ENCODE results near the gene VPS33B.
"Not testable (repeated sequence)": the region's sequence is repeated elsewhere in the genome, so short reads cannot be mapped to it uniquely, and the experiment has no call there.

VPS33B gene

GRCh38 chr15:91032919-91033803 is 10.8 kb upstream of the VPS33B start:
- peak in 2 of 3 experiments; percentile 14 to 17 for DNase-seq (ENCODE audit: low read depth in 3 of 3)

- no peak for DNase-seq (ENCODE audit: low read depth in 3 of 3)
These were observed 9.4 kb upstream of the VPS33B start for GRCh38 chr15:91031796-91032195.

GRCh38 chr15:91027677-91028076 is 5.3 kb upstream of the VPS33B start:
- DNase-seq (ENCODE audit: low read depth in 3 of 3): no peak

GRCh38 chr15:91023720-91024119 is 1.3 kb upstream of the VPS33B start:
- no peak for DNase-seq (ENCODE audit: low read depth in 3 of 3)

- DNase-seq (ENCODE audit: low read depth in 3 of 3): no peak
These were observed 387 bp upstream of the VPS33B start for GRCh38 chr15:91022832-91023129.

- DNase-seq (ENCODE audit: low read depth in 3 of 3): no peak
These were observed 799 bp downstream of the VPS33B start for GRCh38 chr15:91021516-91022074.

GRCh38 chr15:91018158-91018557 is 4.2 kb downstream of the VPS33B start:
- no peak for DNase-seq (ENCODE audit: low read depth in 3 of 3)

- no peak for DNase-seq (ENCODE audit: low read depth in 3 of 3)
These were observed 4.7 kb downstream of the VPS33B start for GRCh38 chr15:91017716-91018115.

GRCh38 chr15:91013701-91014100 is 8.7 kb downstream of the VPS33B start:
- not testable (repeated sequence) for DNase-seq (ENCODE audit: low read depth in 3 of 3)

GRCh38 chr15:91007266-91007665 is 15.1 kb downstream of the VPS33B start:
- no peak for DNase-seq (ENCODE audit: low read depth in 3 of 3)

- DNase-seq (ENCODE audit: low read depth in 3 of 3): no peak
These were observed 21.2 kb downstream of the VPS33B start for GRCh38 chr15:91001209-91001608.

- no peak for DNase-seq (ENCODE audit: low read depth in 3 of 3)
These were observed 23.7 kb downstream of the VPS33B start for GRCh38 chr15:90998737-90999136.

- DNase-seq (ENCODE audit: low read depth in 3 of 3): peak; percentile 92 to 98 (median 94)
These were observed 27.7 kb downstream of the VPS33B start, which contains the start of gene PRC1 for GRCh38 chr15:90994417-90995311. Gene PRC1, minus strand, starts transcription at chr15:90994535. Its CDS starts 118 bp downstream, at chr15:90994417.

- no peak for DNase-seq (ENCODE audit: low read depth in 3 of 3)
These were observed 28.4 kb downstream of the VPS33B start for GRCh38 chr15:90994059-90994416.

- DNase-seq (ENCODE audit: low read depth in 3 of 3): no peak
These were observed 30.7 kb downstream of the VPS33B start for GRCh38 chr15:90991587-90992285.

GRCh38 chr15:90990446-90990845 is 31.9 kb downstream of the VPS33B start:
- no peak for DNase-seq (ENCODE audit: low read depth in 3 of 3)

GRCh38 chr15:90989040-90989768 is 33.2 kb downstream of the VPS33B start:
- no peak for DNase-seq (ENCODE audit: low read depth in 3 of 3)

- DNase-seq (ENCODE audit: low read depth in 3 of 3): no peak
These were observed 34.1 kb downstream of the VPS33B start for GRCh38 chr15:90988296-90988695.

- DNase-seq (ENCODE audit: low read depth in 3 of 3): no peak
These were observed 34.7 kb downstream of the VPS33B start for GRCh38 chr15:90987561-90988141.

GRCh38 chr15:90986790-90987507 is 35.4 kb downstream of the VPS33B start:
- DNase-seq (ENCODE audit: low read depth in 3 of 3): no peak

All from stimulated activated CD4-positive, alpha-beta T cell treated with anti-CD3 and anti-CD28 coated beads, TNF-alpha, amount 100 ng/mL, for 4 hours (primary cell).